ENCODE data around the gene NDRG3. TPM values are rescaled to one million over a fixed set of nuclear protein-coding genes. Genes with fewer than 3 reads are reported as not detected.

Gene NDRG3
- total and polyA plus RNA-seq, 2 of the 8 experiments (the other 6 are each of a cell fraction or from before 2014, with no cell fraction given), result 25.7 to 32.3 TPM

- no peak for TF ChIP-seq CHD7 (IDR thresholded peaks at IDR 0.05; ENCODE audit: insufficient replicate concordance, low read length)
- no peak for TF ChIP-seq CHD2 (IDR thresholded peaks at IDR 0.05; ENCODE audit: low read length)
- no peak for TF ChIP-seq POU5F1 (IDR thresholded peaks at IDR 0.05; ENCODE audit: low read depth, low read length)
- no peak for TF ChIP-seq MAX (IDR thresholded peaks at IDR 0.05)
- TF ChIP-seq BCL11A (IDR thresholded peaks at IDR 0.05; ENCODE audit: low read depth in 2 of 2, low read length in 2 of 2), result no peak
- TF ChIP-seq GTF2F1 (IDR thresholded peaks at IDR 0.05; ENCODE audit: borderline replicate concordance, low read depth, low read length), result no peak
Observed at GRCh38 chr20:36752582-36752981, 6.7 kb upstream of the NDRG3 start (continued).

All from H1 (cell line).